ENCODE data around the gene GKAP1. TPM values are rescaled to one million over a fixed set of nuclear protein-coding genes. Genes with fewer than 3 reads are reported as not detected.

The GKAP1 gene
- total and polyA plus RNA-seq, 11 donors = 12.7 to 23.5 (median 20.1) TPM

DNA sequence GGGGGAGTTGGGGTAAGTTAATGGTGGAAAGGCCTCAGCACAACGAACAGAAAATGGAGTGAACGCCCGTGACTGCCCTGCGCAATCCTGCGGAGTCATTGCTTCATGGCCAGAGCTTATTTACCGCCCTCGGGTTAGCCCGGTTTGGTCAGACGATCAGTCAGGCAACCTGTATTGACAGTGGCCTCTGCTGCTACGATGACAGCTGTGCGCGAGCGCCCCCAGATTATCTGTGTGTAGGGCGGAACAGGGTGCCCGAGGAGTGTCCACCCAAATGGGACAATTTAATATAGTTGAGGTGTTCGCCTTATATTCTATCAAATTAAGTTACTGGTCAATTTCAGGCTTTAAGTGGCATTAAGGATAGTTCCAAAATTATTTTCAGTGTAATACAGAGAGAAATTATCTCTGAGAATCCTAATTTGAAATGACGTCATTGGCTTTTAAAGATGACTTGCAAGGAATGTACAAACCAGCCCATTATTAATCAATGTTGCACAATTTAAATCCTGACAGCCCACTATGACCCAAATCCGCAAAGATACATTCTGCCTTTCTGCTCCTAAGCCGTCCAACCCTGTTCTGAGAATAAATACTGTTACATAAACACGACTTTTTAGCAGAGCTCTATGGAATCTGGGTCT lies 108.9 kb downstream of the GKAP1 start:
- peaks cover 0 to 9% (median 0%) of the 10 kb centered on the region in 12 donors for H3K9me3 ChIP-seq
- peak overlapping the region; percentile 92 to 100 (median 98) for H3K27ac ChIP-seq
- peaks cover 0 to 41% (median 18%) of the 10 kb centered on the region in 12 donors for H3K4me1 ChIP-seq
- no peak for TF ChIP-seq POLR2A (IDR thresholded peaks at IDR 0.05)
- peak in 6 of 12 donors; percentile 12 to 45 (median 26) for TF ChIP-seq CTCF (IDR thresholded peaks at IDR 0.05)
- DNase-seq (peak; percentile 62 to 77 (median 70)), ATAC-seq (peak; percentile 65 to 79 (median 72))
- H3K36me3 ChIP-seq = peaks cover 0 to 2% (median 0%) of the 10 kb centered on the region in 9 donors
- intact Hi-C loops (cut with DNase I) = loop anchor here in 6 of 10 donors (2.0 to 10.0 kb wide), 5 partner anchors 41 to 206 kb away; partner anchors contain the start of gene IDNK (in 3 of the 6)
- peak overlapping the region; percentile 64 to 99 (median 86) for H3K4me3 ChIP-seq
- H3K27me3 ChIP-seq = no peaks in the 10 kb centered on the region
- 15 to 18% (median 17%) methylated on average over 20 of the region's 20 CpGs for whole genome bisulfite sequencing, 4 donors

DNA sequence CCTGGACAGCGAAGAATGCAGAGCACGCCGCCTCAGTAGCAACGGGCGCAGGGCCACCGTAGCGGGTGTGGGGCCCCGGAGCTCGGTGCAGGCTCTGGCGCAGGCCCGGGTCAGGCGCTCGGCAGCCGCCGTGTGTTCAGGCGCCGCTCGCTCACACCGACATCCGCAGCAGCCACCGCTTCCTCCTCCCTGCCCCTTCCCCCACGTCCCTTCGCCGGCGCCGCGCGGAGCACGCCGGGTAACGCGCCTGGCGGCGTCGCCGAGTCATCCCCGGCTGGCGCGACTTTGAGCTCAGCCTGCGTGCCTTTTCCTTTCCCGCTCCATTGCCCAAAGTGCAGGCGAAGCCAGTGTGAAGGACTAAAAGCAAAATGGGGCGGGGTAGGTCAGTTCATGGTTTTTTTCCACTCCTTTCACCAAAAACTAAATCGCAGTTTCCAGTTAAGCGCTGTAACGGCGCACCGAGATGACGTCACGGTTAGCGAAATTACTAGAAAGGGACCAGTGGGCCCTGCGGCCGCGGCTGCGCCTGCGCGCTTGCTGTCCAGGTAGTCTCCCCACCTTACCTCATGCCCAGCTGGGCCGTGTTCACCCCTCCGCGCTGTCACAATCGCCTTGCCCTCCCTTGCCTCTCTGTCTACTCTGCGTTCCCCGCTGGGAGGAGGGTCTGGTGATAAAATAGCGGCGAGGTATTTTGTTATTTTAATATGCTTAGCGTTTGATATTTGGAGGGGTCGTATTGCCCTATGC lies 109.6 kb downstream of the GKAP1 start, which contains the start of gene UBQLN1:
Gene UBQLN1, minus strand, starts transcription at position 191 of the 747 bp plus-strand sequence. CDS start 279 bp downstream, outside the sequence.
- WGBS, 4 donors = 0 to 2% (median 0%) methylated on average over 42 to 67 of the region's 67 CpGs
- peak within 1 kb of the TSS; percentile 64 to 99 (median 86) for H3K4me3 ChIP-seq
- ATAC-seq (peak; percentile 96 to 98 (median 96)), DNase-seq (peak; percentile 95 to 97 (median 96))
- H3K27ac ChIP-seq = peak within 1 kb of the TSS; percentile 92 to 100 (median 98)
- peaks cover 0 to 48% (median 25%) of the 10 kb centered on the region in 12 donors for H3K4me1 ChIP-seq
- peaks cover 0 to 2% (median 0%) of the 10 kb centered on the region in 9 donors for H3K36me3 ChIP-seq
- TF ChIP-seq CTCF (IDR thresholded peaks at IDR 0.05) (peak in 1 of 12 donors; percentile 3), POLR2A (IDR thresholded peaks at IDR 0.05) (peak; percentile 43 to 86)
- no peaks in the 10 kb centered on the region for H3K27me3 ChIP-seq
- intact Hi-C loops (cut with DNase I) = loop anchor here in 6 of 10 donors (2.0 to 10.0 kb wide), 6 partner anchors 41 to 207 kb away; partner anchors contain the start of gene IDNK (in 4 of the 6)
- H3K9me3 ChIP-seq = peaks cover 0 to 9% (median 0%) of the 10 kb centered on the region in 12 donors

- intact Hi-C loops (cut with DNase I) = loop anchor here in 5 of 10 donors (2.0 to 10.0 kb wide), 5 partner anchors 40 to 207 kb away; partner anchors contain the start of gene IDNK (in 4 of the 5)
- 0% methylated on average over 24 to 26 of the region's 26 CpGs; no CpG with 5 or more reads in 1 of the 4 donors for WGBS, 4 donors
- H3K4me1 ChIP-seq = peaks cover under 1 to 53% (median 29%) of the 10 kb centered on the region in 12 donors
- no peaks in the 10 kb centered on the region for H3K36me3 ChIP-seq
- H3K9me3 ChIP-seq = peaks cover 0 to 9% (median 0%) of the 10 kb centered on the region in 12 donors
- ATAC-seq (peak; percentile 10 to 85 (median 66)), DNase-seq (no peak)
- TF ChIP-seq POLR2A (IDR thresholded peaks at IDR 0.05) (no peak), CTCF (IDR thresholded peaks at IDR 0.05) (no peak)
- H3K27ac ChIP-seq = peak overlapping the region; percentile 92 to 100 (median 98)
- no peaks in the 10 kb centered on the region for H3K27me3 ChIP-seq
- H3K4me3 ChIP-seq = peak overlapping the region; percentile 64 to 99 (median 86)
These were observed 110.1 kb downstream of the GKAP1 start for GRCh38 chr9:83707518-83707767.
